Memory B cell (primary cell): Measurements from ENCODE around the gene LAMTOR4.

ENCODE experiments used
- ATAC-seq: fragments of 150-1000 bp; cut with Tn5 transposase; 2 replicates; pipeline ENCODE4 v1.10.0; 2021; ENCODE audit warnings: low read depth, mild to moderate bottlenecking, moderate library complexity
- DNase-seq, 2 donors: peaks; one replicate each; pipeline ENCODE4 v3.0.0; 2022; ENCODE audit warnings: low spot score in 2 of 2
- H3K27ac Mint-ChIP-seq: one replicate; pipeline ENCODE4 v1.8.0; 2022; ENCODE audit warnings: mild to moderate bottlenecking, moderate library complexity, mixed read lengths
- H3K27me3 Mint-ChIP-seq: one replicate; pipeline ENCODE4 v1.8.0; 2022; ENCODE audit warnings: mixed read lengths
- H3K36me3 Mint-ChIP-seq: one replicate; pipeline ENCODE4 v1.8.0; 2022; ENCODE audit warnings: mild to moderate bottlenecking, mixed read lengths
- H3K4me1 Mint-ChIP-seq: one replicate; pipeline ENCODE4 v1.8.0; 2022; ENCODE audit warnings: mixed read lengths
- H3K4me3 Mint-ChIP-seq: one replicate; pipeline ENCODE4 v1.8.0; 2022; ENCODE audit warnings: mild to moderate bottlenecking, moderate library complexity, mixed read lengths
- H3K9me3 Mint-ChIP-seq: one replicate; pipeline ENCODE4 v1.8.0; 2022; ENCODE audit warnings: mixed read lengths

The LAMTOR4 gene

GRCh38 chr7:100166317-100166940 lies 17.7 kb downstream of the LAMTOR4 start:
- no peaks in the 10 kb centered on the region for H3K9me3 Mint-ChIP-seq
- H3K27ac Mint-ChIP-seq = no peak overlapping the region
- DNase-seq = no peak
- ATAC-seq = no peak
- H3K4me3 Mint-ChIP-seq = no peak overlapping the region
- H3K27me3 Mint-ChIP-seq = peaks cover 27% of the 10 kb centered on the region
- H3K4me1 Mint-ChIP-seq = peaks cover 35% of the 10 kb centered on the region
- H3K36me3 Mint-ChIP-seq = peaks cover 2% of the 10 kb centered on the region

DNA sequence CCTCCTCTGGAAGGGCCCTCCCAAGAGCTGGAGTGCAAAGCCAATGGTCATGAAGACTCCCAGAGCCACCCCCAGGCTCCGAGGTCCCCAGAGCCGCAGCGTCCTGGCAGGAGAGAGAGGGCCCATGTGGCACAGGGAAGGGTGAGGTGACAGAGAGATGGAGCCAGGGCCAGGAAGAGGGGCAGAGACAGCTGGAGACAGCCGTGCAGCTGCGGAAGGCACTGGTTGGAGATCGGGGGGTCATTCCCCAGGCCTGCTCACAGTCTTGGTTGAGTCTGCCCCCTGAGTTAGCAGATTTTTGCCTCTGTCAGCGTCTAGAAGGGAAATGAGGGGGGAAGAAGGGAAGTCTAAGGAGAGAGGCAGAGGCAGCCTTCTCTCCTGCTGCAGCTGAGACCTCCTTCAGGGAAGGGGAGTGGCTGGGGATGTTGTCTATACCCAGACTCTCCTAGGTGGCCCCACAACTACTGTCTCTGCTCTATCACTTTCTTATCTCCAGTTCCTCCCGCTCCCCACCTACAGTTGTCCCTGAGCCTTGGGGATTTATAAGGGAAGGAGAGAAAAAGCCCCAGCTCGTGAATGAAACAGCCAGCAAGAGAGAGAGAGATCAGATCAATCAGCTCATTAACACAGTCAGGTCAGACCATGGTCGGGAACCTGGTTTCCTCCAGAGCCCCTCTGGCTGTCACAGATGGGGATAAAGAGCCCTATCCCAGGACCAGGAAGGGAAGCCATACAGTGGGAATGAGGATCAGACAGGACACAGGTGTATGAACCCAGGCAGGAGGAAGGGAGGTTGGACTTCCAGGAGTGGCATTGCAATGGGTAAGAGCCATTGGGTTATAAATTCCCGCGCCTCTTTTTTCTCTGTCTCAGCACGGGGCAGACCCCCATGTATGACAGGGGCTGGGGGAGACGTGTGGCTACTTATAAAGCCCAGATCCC lies 18.5 kb downstream of the LAMTOR4 start:
- no peaks in the 10 kb centered on the region for H3K9me3 Mint-ChIP-seq
- no peak overlapping the region for H3K4me3 Mint-ChIP-seq
- H3K36me3 Mint-ChIP-seq = peaks cover 2% of the 10 kb centered on the region
- H3K4me1 Mint-ChIP-seq = peaks cover 39% of the 10 kb centered on the region
- H3K27me3 Mint-ChIP-seq = peaks cover 30% of the 10 kb centered on the region
- ATAC-seq (no peak), DNase-seq (no peak)
- H3K27ac Mint-ChIP-seq = no peak overlapping the region

DNA sequence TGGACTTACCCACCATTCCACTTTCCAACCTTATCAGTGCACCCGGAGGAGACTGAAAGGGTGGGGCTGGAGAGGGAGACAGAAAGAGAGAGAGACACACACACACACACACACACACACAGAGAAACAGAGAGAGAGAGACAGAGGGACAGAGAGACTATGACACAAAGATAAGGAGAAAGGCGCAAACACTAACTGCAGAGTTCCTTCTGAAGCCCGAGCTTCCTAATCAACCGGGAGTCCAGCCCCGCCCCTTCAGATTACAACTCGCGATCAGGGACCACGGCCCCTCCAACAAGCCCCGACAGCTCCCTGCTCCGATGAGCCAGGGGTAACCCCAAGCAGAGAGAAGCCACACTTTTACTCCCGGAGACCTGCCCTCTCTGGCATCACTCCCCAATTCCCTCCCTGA lies 19.2 kb downstream of the LAMTOR4 start:
- peaks cover 38% of the 10 kb centered on the region for H3K4me1 Mint-ChIP-seq
- no peaks in the 10 kb centered on the region for H3K9me3 Mint-ChIP-seq
- DNase-seq (no peak), ATAC-seq (no peak)
- no peak overlapping the region for H3K27ac Mint-ChIP-seq
- H3K27me3 Mint-ChIP-seq = peaks cover 30% of the 10 kb centered on the region
- peaks cover 2% of the 10 kb centered on the region for H3K36me3 Mint-ChIP-seq
- H3K4me3 Mint-ChIP-seq = peak overlapping the region; percentile 28

DNA sequence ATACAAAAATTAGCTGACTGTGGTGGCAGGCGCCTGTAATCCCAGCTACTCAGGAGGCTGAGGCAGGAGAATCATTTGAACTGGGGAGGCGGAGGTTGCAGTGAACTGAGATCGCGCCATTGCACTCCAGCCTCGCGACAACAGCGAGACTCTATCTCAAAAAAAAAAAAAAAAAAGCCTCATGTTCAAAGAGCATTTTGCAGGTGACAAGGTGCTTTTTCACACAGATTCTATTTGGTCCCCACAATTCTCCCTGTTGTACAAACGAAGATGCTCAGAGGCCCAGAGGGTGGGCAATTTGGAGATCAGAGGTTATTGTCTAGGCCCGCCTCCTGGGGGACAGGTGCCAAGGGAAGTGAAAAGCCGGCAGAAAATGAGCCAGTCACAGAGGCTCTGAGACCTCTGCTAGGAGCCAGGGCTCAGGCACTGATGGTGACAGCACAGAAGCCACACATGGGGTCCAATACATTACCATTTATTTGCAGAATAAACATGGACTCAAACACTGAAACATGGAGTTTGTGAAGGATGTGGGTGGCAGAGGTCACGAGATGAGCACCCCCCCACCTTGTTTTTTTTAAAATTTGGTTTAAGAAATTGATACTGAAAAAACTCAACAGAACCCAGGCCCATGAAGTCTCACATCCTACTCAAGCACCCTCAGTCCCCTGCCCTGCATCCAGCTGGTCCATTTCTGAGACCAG lies 20.6 kb downstream of the LAMTOR4 start:
- H3K27me3 Mint-ChIP-seq = peaks cover 30% of the 10 kb centered on the region
- H3K4me1 Mint-ChIP-seq = peaks cover 33% of the 10 kb centered on the region
- no peak for ATAC-seq
- H3K9me3 Mint-ChIP-seq = no peaks in the 10 kb centered on the region
- H3K36me3 Mint-ChIP-seq = peaks cover 4% of the 10 kb centered on the region
- H3K4me3 Mint-ChIP-seq = no peak overlapping the region
- no peak overlapping the region for H3K27ac Mint-ChIP-seq
- DNase-seq = no peak

GRCh38 chr7:100170101-100170897 lies 21.6 kb downstream of the LAMTOR4 start:
- Mint-ChIP-seq H3K27me3 (peaks cover 30% of the 10 kb centered on the region), H3K36me3 (peaks cover 4% of the 10 kb centered on the region), H3K4me1 (peaks cover 33% of the 10 kb centered on the region), H3K27ac (peak overlapping the region; percentile 23), H3K9me3 (no peaks in the 10 kb centered on the region), H3K4me3 (peak overlapping the region; percentile 80)
- DNase-seq (no peak), ATAC-seq (no peak)

DNA sequence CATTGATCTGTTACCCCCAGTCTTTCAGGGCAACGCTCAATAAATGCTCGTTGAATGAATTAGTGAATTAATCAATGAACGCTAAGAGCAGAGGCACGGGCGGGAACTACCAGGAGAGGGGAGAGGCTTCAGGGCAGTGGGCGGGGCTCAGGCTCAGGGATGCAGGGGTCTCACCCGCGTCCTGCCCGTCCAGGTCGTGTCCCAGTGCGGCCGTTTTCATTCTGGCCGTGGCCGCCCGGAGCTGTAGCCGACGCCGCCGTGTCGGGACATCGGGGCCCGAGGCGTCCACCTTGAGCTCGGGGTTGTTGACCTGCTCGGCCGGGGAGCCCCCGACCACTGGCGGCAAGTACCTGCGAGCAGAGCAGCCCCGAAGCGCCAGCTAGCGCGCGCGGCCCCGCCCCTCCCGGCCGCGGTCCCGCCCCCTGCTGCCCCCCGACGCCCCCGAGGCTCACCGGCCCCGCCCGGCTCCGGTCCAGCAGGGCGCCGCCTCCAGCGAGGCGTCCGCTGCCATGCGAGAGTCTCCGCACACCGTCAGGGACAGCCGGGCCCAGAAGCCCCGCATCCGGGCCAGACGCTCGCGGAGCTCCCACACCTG lies 22.5 kb downstream of the LAMTOR4 start:
- peaks cover 28% of the 10 kb centered on the region for H3K27me3 Mint-ChIP-seq

GRCh38 chr7:100171840-100172239 lies 23.1 kb downstream of the LAMTOR4 start:
- Mint-ChIP-seq H3K9me3 (no peaks in the 10 kb centered on the region), H3K27me3 (peaks cover 24% of the 10 kb centered on the region), H3K4me3 (peak overlapping the region; percentile 74), H3K36me3 (peaks cover 4% of the 10 kb centered on the region), H3K4me1 (peaks cover 37% of the 10 kb centered on the region), H3K27ac (no peak overlapping the region)
- no peak for DNase-seq
- peak; percentile 31 for ATAC-seq

More for the DNA sequence above, 22.5 kb downstream of the LAMTOR4 start:
- Mint-ChIP-seq H3K4me1 (peaks cover 36% of the 10 kb centered on the region), H3K4me3 (peak overlapping the region; percentile 80), H3K9me3 (no peaks in the 10 kb centered on the region), H3K27ac (no peak overlapping the region), H3K36me3 (peaks cover 4% of the 10 kb centered on the region)
- ATAC-seq = peak; percentile 40
- DNase-seq = no peak

- H3K4me1 Mint-ChIP-seq = peaks cover 23% of the 10 kb centered on the region
- peaks cover 4% of the 10 kb centered on the region for H3K36me3 Mint-ChIP-seq
- H3K27me3 Mint-ChIP-seq = peaks cover 10% of the 10 kb centered on the region
- H3K4me3 Mint-ChIP-seq = no peak overlapping the region
- no peaks in the 10 kb centered on the region for H3K9me3 Mint-ChIP-seq
- no peak overlapping the region for H3K27ac Mint-ChIP-seq
- DNase-seq = no peak
- ATAC-seq = no peak
These were observed 25.2 kb downstream of the LAMTOR4 start for GRCh38 chr7:100173806-100174495.

GRCh38 chr7:100174582-100174981 lies 25.9 kb downstream of the LAMTOR4 start:
- Mint-ChIP-seq H3K4me1 (peaks cover 23% of the 10 kb centered on the region), H3K9me3 (no peaks in the 10 kb centered on the region), H3K4me3 (no peak overlapping the region), H3K27ac (no peak overlapping the region), H3K36me3 (peaks cover 4% of the 10 kb centered on the region), H3K27me3 (peaks cover 10% of the 10 kb centered on the region)
- DNase-seq = no peak
- no peak for ATAC-seq

- Mint-ChIP-seq H3K27me3 (peaks cover 9% of the 10 kb centered on the region), H3K9me3 (no peaks in the 10 kb centered on the region), H3K27ac (no peak overlapping the region), H3K36me3 (peaks cover 4% of the 10 kb centered on the region), H3K4me3 (peak overlapping the region; percentile 45), H3K4me1 (peaks cover 22% of the 10 kb centered on the region)
- DNase-seq (no peak), ATAC-seq (no peak)
These were observed 26.7 kb downstream of the LAMTOR4 start for GRCh38 chr7:100175296-100175935.

DNA sequence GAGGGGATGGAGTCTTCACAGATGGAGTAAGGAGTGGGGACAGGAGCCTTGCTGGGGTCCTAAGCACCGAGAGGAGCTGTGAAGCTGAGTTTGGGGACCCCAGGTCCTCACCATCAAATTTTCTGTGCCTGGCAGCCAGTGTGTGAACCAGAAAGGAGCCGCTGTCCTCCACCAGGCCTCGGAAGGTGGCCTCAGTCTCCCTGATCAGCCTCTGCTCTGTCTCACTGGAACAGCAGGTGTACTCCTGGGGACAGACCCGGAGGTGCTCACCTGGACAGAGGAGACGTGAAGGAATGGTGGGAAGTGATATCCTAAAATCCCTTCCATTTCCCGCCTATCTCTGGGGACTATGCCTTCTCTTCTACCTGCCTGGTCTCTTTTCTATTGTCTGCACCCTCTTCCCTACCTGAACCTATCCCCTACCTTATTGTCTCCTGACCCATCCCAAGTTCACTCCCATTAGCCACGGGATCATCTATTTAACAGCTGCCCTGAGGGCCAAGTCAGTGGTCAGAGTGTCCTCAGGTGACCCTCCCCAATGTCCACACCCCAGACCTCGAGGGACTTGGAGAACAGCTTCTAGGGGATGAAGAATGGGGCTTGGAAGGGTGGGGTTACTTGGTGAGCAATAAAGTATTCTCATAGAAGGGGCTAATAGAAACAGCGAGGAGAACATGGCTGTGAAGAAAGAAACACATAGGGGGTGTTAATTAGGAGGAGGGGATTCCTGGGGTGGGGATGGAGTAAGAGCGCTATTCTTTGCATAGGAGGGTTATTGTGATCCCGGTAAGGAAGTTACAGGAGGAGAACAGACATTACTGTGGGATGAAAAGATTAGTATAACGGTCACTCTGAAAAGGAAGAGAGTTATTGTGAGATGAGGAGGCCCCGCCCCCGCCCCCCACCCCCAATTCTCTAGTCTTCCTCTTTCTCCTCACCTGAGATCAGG lies 27.7 kb downstream of the LAMTOR4 start:
- DNase-seq = no peak
- no peak for ATAC-seq
- Mint-ChIP-seq H3K36me3 (peaks cover 2% of the 10 kb centered on the region), H3K27me3 (peaks cover 11% of the 10 kb centered on the region), H3K4me3 (peak overlapping the region; percentile 70), H3K9me3 (no peaks in the 10 kb centered on the region), H3K4me1 (peaks cover 19% of the 10 kb centered on the region), H3K27ac (no peak overlapping the region)
